Heart left ventricle (tissue), 16 donors: Measurements from ENCODE around the gene LRP5. TPM values are rescaled to one million over a fixed set of nuclear protein-coding genes. Genes with fewer than 3 reads are reported as not detected.

Source experiments
- ATAC-seq, 4 donors: fragments of 200-7000 bp; cut with Tn5 transposase; one replicate each; pipeline ENCODE4 v1.9.1; 2020 to 2022; ENCODE audit warnings: moderate library complexity in 4 of 4, mild to moderate bottlenecking in 3 of 4, moderate number of reproducible peaks in 1 of 4
- DNase-seq, 5 donors: peaks; one replicate each; pipeline ENCODE4 v3.0.0-alpha.2; 2020
- H3K27ac ChIP-seq, 12 donors: fragments of 200-600 bp; sonication (generic) in 4 of 12; one replicate each; pipeline versions ENCODE4 v1.5.0 to v1.8.0; 2016 to 2022; ENCODE audit warnings: mild to moderate bottlenecking in 2 of 12
- H3K27me3 ChIP-seq, 9 donors: fragments of 200-600 bp; sonication (generic) in 2 of 9; one replicate each; pipeline versions ENCODE4 v1.5.1 to v1.8.0; 2016 to 2022; ENCODE audit warnings: mild to moderate bottlenecking in 3 of 9
- H3K36me3 ChIP-seq, 9 donors: fragments of 200-600 bp; sonication (generic) in 2 of 9; one replicate each; pipeline versions ENCODE4 v1.5.0 to v1.8.0; 2018 to 2022; ENCODE audit warnings: mild to moderate bottlenecking in 2 of 9
- H3K4me1 ChIP-seq, 12 donors: fragments of 200-600 bp; sonication (generic) in 4 of 12; one replicate each; pipeline versions ENCODE4 v1.5.0 to v1.8.0; 2016 to 2022; ENCODE audit warnings: mild to moderate bottlenecking in 3 of 12
- H3K4me3 ChIP-seq, 12 donors: fragments of 200-600 bp; sonication (generic) in 4 of 12; one replicate each; pipeline versions ENCODE4 v1.5.0 to v1.8.0; 2017 to 2022; ENCODE audit warnings: mild to moderate bottlenecking in 9 of 12, moderate library complexity in 4 of 12
- H3K9me3 ChIP-seq, 12 donors: fragments of 200-600 bp; sonication (generic) in 4 of 12; one replicate each; pipeline versions ENCODE4 v1.5.0 to v1.8.0; 2016 to 2022; ENCODE audit warnings: mild to moderate bottlenecking in 1 of 12
- POLR2A ChIP-seq, 2 donors: fragments of 450-650 bp; IDR thresholded peaks; one replicate each; pipeline ENCODE4 v1.6.1; 2017; ENCODE audit warnings: antibody characterized with exemption in 2 of 2, mild to moderate bottlenecking in 2 of 2, moderate library complexity in 2 of 2
- WGBS, 4 donors: extraction: QIAGEN DNeasy Blood & Tissue Kit in 2 of 4; methylation state at CpG; one replicate each; pipeline versions ENCODE4 v1.1.5 to v1.1.7; 2013 to 2018; 5-methylcytosine and 5-hydroxymethylcytosine counted together
- intact Hi-C, 10 donors: fragments of 100-400 bp; cut with DNase I; formaldehyde crosslinking; loops; one replicate each; pipeline versions ENCODE4 v1.11.1 to v1.14.2; 2022
- polyA plus RNA-seq, 2 donors: library from polyadenylated mRNA; stranded (reverse); fragments of 200-250 nt; gene quantifications; one replicate each; pipeline ENCODE4 v1.2.3, GENCODE V29; 2013
- total RNA-seq, 9 donors: library from RNA; depleted of rRNA in 2 of 9; stranded (reverse); fragments of >200 nt in 2 of 9; fragmentation: NEBNext Ultra II Directional in 3 of 9; extraction: Animal tissue kit (Norgen Biotek cat#: 25700) in 3 of 9; gene quantifications; one replicate each; pipeline versions ENCODE4 v1.1.0 to v1.2.4, GENCODE V29; 2016 to 2023
- TF ChIP-seq, protein P1 (sequence below), 12 donors: fragments of 200-600 bp; sonication (generic) in 4 of 12; IDR thresholded peaks; one replicate each; pipeline versions ENCODE4 v1.5.0 to v1.8.0; 2018 to 2022; ENCODE audit warnings: antibody characterized with exemption in 12 of 12, mild to moderate bottlenecking in 5 of 12
- donor health status: ischemic (EF 13 %, LVEDD 7.1; RV severe dilation, severe dysfunction).
- donor health status: healthy with polysubstance abuse.
- donor health status: DM: no; HTN: yes; CAD: no.
- donor health status: DM: no; HTN: no; CAD: no.
- donor health status: ischemic (EF 25% LVEDD 6.9; RV normal size, moderate dysfunction).
- donor health status: ischemic (EF 25% LVEDD 5.7; RV mildly dilated, moderate dysfunction).
- donor health status: healthy.
- donor health status: DM: yes; HTN: yes; CAD: no.
- donor health status: ischemic (EF 35%, LVEDD 5.7; RV mildly dilated, moderate dysfunction).
- donor health status: nonischemic (EF 11% LVEDD 7.7; RV severe dilation, severe dysfunction).
- donor health status: DM: yes; HTN: yes; CAD: no.
- donor health status: PGD.
- donor health status: ischemic (EF 29% LVEDD 5.4; RV normal size, mild dysfunction).
- donor health status: nonischemic (EF 23%, LVEDD 6.1; RV moderate dilation, normal function).

LRP5 gene
- total and polyA plus RNA-seq, 11 donors, result 30.2 to 62.5 (median 39.8) TPM

DNA sequence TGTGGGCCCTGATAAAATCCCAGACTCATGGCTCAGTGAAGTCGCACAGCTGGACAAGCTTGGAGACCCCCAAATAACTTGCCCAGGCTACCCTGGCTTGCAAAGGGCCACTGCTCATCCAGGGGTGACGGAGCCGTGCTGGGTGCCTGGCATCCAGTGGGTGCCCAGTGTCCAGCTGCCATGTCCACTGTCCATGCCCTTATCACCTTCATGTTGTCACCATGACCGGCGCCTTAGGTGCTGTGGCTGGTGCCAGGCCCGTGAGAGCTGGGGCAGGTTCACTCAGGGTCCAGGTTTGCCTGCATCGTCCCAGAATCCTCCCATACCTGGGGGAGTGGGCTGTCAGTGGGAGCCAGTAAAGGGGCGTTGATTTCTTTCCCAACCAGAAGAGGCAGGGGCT lies 57.4 kb downstream of the LRP5 start:
- H3K4me1 ChIP-seq, result peaks cover 19 to 54% (median 50%) of the 10 kb centered on the region in 12 donors
- no peaks in the 10 kb centered on the region for H3K9me3 ChIP-seq
- peaks cover 0 to 35% (median 20%) of the 10 kb centered on the region in 9 donors for H3K36me3 ChIP-seq
- ATAC-seq, result no peak
- DNase-seq, result peak in 1 of 5 donors; percentile 61
- intact Hi-C loops, result loop anchor here in 3 of 10 donors (2.0 to 5.0 kb wide), 2 partner anchors 15 to 52 kb away; no protein-coding TSS in a partner anchor
- WGBS, 4 donors, result 77 to 82% (median 80%) methylated on average over 2 to 8 of the region's 8 CpGs
- TF ChIP-seq POLR2A (IDR thresholded peaks at IDR 0.05), result no peak
- TF ChIP-seq, protein P1, sequence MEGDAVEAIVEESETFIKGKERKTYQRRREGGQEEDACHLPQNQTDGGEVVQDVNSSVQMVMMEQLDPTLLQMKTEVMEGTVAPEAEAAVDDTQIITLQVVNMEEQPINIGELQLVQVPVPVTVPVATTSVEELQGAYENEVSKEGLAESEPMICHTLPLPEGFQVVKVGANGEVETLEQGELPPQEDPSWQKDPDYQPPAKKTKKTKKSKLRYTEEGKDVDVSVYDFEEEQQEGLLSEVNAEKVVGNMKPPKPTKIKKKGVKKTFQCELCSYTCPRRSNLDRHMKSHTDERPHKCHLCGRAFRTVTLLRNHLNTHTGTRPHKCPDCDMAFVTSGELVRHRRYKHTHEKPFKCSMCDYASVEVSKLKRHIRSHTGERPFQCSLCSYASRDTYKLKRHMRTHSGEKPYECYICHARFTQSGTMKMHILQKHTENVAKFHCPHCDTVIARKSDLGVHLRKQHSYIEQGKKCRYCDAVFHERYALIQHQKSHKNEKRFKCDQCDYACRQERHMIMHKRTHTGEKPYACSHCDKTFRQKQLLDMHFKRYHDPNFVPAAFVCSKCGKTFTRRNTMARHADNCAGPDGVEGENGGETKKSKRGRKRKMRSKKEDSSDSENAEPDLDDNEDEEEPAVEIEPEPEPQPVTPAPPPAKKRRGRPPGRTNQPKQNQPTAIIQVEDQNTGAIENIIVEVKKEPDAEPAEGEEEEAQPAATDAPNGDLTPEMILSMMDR (IDR thresholded peaks at IDR 0.05), result no peak
- H3K4me3 ChIP-seq, result no peak overlapping the region
- no peaks in the 10 kb centered on the region for H3K27me3 ChIP-seq
- peak overlapping the region; percentile 61 to 92 (median 84) for H3K27ac ChIP-seq

DNA sequence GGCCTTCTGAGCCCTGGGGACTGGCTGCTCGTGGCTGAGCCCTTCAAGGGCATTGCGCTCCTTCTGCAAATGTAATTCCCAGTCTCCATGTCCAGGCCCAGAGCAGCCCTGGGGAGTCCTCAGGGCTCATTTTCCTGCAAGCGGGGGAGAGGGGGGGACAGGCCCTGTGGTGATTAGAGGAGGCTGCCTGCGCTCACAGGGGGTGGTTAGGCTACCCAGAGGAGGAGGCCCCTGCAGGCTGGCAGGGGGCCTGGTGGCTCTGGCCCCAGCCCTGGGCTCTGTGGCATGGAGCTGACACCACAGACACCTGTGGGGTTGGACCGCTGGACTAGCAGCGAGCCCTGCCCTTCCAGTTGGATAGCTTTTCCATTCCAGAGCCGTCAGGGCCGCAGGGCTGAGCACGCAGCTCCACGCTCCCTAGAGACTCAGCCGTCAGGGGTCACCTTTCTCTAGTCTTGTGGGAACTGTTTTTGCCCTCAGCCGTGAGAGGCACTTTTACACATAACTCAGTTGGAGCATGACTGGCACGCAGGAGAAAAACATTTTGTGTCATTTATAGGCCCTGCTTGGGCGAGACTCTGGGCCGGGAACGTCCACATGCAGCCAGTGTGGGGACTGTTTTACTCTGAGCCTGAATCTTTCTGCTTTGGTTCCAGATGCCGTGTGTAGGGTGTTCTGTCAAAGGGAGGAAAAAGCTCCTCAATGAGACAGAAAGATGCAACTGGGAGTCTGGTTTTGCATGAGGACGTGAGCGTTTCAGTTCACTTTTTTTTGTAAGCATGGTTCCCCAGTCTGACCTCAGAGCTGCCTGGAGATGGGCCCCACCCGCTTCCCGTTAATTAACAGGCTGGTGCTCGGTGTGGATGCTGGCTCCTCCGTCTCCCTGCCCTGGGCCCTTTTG lies 58.1 kb downstream of the LRP5 start:
- intact Hi-C loops, result loop anchor here in 3 of 10 donors (2.0 to 5.0 kb wide), 2 partner anchors 16 to 53 kb away; no protein-coding TSS in a partner anchor
- TF ChIP-seq POLR2A (IDR thresholded peaks at IDR 0.05), result peak in 1 of 2 donors; percentile 17
- TF ChIP-seq, protein P1 (IDR thresholded peaks at IDR 0.05), result no peak
- 21 to 32% (median 30%) methylated on average over 22 to 23 of the region's 23 CpGs for WGBS, 4 donors
- peak in 3 of 5 donors; percentile 46 to 75 (median 69) for DNase-seq
- Histone ChIP-seq H3K4me1 (peaks cover 21 to 61% (median 55%) of the 10 kb centered on the region in 12 donors), H3K9me3 (no peaks in the 10 kb centered on the region), H3K4me3 (no peak overlapping the region), H3K27ac (peak overlapping the region; percentile 61 to 92 (median 84)), H3K27me3 (no peaks in the 10 kb centered on the region), H3K36me3 (peaks cover 0 to 35% (median 20%) of the 10 kb centered on the region in 9 donors)
- ATAC-seq, result peak; percentile 35 to 71 (median 48)

DNA sequence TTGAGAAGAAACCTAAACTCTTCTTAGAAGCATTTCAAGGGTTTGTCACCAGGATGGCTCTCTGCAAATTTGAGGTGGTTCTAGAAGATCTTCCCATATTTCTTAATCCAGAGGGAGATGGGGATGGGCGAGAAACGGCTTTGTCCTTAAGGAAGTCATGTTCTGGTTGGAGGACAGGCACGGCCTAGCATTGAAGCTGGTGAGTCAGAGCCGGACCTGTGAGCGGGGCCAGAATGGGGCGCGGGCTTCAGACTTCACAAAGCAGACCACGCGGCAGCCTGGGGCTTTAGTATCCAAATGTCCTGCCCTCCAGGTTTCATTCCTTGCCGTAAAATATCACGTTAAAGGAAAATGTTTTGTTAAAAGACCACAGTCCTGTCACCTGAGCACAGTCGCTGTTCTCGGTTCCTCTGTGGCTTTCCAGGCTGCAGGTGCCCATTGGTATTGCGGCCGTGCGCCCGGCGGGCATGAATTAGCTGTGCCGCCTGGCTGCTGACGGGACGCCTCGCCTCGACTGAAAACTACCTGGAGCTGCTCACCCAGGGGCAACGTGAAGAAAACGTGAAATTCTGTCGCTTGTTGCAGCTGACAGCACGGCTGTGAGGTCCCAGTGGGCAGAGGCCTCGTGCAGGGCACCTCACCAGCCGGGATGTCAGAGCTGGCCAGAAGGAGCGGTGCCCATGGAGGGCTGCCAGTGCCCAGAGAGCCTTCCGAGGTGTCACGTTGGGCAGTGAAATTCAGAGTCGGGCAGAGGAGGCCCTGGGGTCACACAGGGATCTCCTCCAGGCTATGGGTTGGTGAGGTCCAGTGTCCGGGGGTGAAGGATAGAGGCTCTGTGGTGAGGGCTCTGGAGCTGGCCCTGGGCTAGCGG lies 59.0 kb downstream of the LRP5 start:
- TF ChIP-seq, protein P1 (IDR thresholded peaks at IDR 0.05), result no peak
- no peak for TF ChIP-seq POLR2A (IDR thresholded peaks at IDR 0.05)
- WGBS, 4 donors, result 70 to 89% (median 82%) methylated on average over 35 of the region's 35 CpGs
- peak in 3 of 5 donors; percentile 68 to 79 (median 77) for DNase-seq
- no peaks in the 10 kb centered on the region for H3K27me3 ChIP-seq
- H3K9me3 ChIP-seq, result no peaks in the 10 kb centered on the region
- ATAC-seq, result peak; percentile 33 to 46 (median 38)
- intact Hi-C loops, result loop anchor here in 3 of 10 donors (2.0 to 5.0 kb wide), 2 partner anchors 17 to 54 kb away; no protein-coding TSS in a partner anchor
- no peak overlapping the region for H3K4me3 ChIP-seq
- H3K36me3 ChIP-seq, result peaks cover 0 to 29% (median 16%) of the 10 kb centered on the region in 9 donors
- peaks cover 21 to 71% (median 60%) of the 10 kb centered on the region in 12 donors for H3K4me1 ChIP-seq
- peak overlapping the region; percentile 61 to 92 (median 84) for H3K27ac ChIP-seq
